K562 (cell line): Measurements from ENCODE around the gene PPP1R14D. TPM values are rescaled to one million over a fixed set of nuclear protein-coding genes. Genes with fewer than 3 reads are reported as not detected.

Source experiments
- ATAC-seq: fragments of 200-7000 bp; cut with Tn5 transposase; 3 replicates; pipeline ENCODE4 v1.9.1; 2020; ENCODE audit warnings: moderate library complexity
- BruUV-seq: library from RNA; stranded (reverse); fragments of 400-500 nt; replicated peaks from 2 replicates; lab custom pipeline; 2021; lab: Mats Ljungman, UMichigan
- CTCF ChIA-PET: fragments of 300-600 bp; formaldehyde crosslinking; extraction: SDS; loops from one replicate; lab custom pipeline; 2021; ENCODE audit warnings: low intra/inter-chr PET ratio; lab: Yijun Ruan, JAX
- POLR2A ChIA-PET: fragments of 300-600, 350-650 bp; sonication (Branson Sonifier 250); formaldehyde crosslinking; extraction: SDS; loops from one replicate; lab custom pipeline; 2021; ENCODE audit warnings: antibody characterized with exemption, inconsistent platforms; lab: Yijun Ruan, JAX
- DNase-seq, 4 experiments: peaks; one replicate each; pipeline versions ENCODE4 v3.0.0 to v3.0.0-alpha.2; 2011 to 2018; ENCODE audit warnings: low spot score in 3 of 4, mixed read lengths in 3 of 4; ENCODE audit errors: extremely low read depth in 1 of 4
- FAIRE-seq: peaks from 2 replicates; lab custom pipeline; 2011; peaks lifted over from hg19 to GRCh38; lab: Jason Lieb, UNC
- H2AFZ ChIP-seq: 2 replicates; pipeline ENCODE4 v1.6.0; 2011; ENCODE audit warnings: low read depth, low read length, control low read depth, inconsistent platforms
- H3K27ac ChIP-seq: fragments of 200-600 bp; 3 replicates; pipeline ENCODE4 v1.8.0; 2011; ENCODE audit warnings: low read depth, mild to moderate bottlenecking, control low read depth, inconsistent platforms, low read length, moderate library complexity, mixed read lengths; ENCODE audit errors: extremely low read depth
- H3K27me3 ChIP-seq, 2 experiments: fragments of 300-600 bp in 1 of 2; 2 replicates in 1 of 2; 3 replicates in 1 of 2; pipeline versions ENCODE4 v1.6.0 to v1.8.0; 2011; ENCODE audit warnings: inconsistent platforms in 2 of 2, low read length in 2 of 2, mild to moderate bottlenecking in 1 of 2, mixed read lengths in 1 of 2, moderate library complexity in 1 of 2; ENCODE audit not compliant: control insufficient read depth in 2 of 2, insufficient read depth in 2 of 2
- H3K36me3 ChIP-seq: fragments of 300-600 bp; 3 replicates; pipeline ENCODE4 v1.8.0; 2011; ENCODE audit warnings: mild to moderate bottlenecking, low read length, inconsistent platforms; ENCODE audit not compliant: control insufficient read depth, insufficient read depth
- H3K4me1 ChIP-seq, 2 experiments: fragments of 200-600 bp in 1 of 2; replicated peaks in 1 of 2; 2 replicates in 1 of 2; 3 replicates in 1 of 2; pipeline versions ENCODE4 v1.5.1 to v1.8.0; 2011; ENCODE audit warnings: inconsistent platforms in 2 of 2, low read length in 2 of 2, mild to moderate bottlenecking in 1 of 2, mixed read lengths in 1 of 2, moderate library complexity in 1 of 2; ENCODE audit not compliant: control insufficient read depth in 2 of 2, insufficient read depth in 2 of 2
- H3K4me2 ChIP-seq: 2 replicates; pipeline ENCODE4 v1.6.1; 2011; ENCODE audit warnings: low read length, control low read depth, inconsistent platforms, mixed read lengths; ENCODE audit not compliant: insufficient read depth
- H3K4me3 ChIP-seq: fragments of 200-600 bp; sonication (generic), shearing (Covaris generic); 2 replicates; pipeline ENCODE4 v1.5.1; 2016; ENCODE audit warnings: control low read depth, inconsistent platforms
- H3K79me2 ChIP-seq: fragments of 200-600 bp; 3 replicates; pipeline ENCODE4 v1.8.0; 2011; ENCODE audit warnings: low read length, inconsistent platforms; ENCODE audit not compliant: control insufficient read depth, insufficient read depth
- H3K9ac ChIP-seq, 2 experiments: 2 replicates each; pipeline versions ENCODE4 v1.6.0 to v1.6.1; 2011; ENCODE audit warnings: low read depth in 2 of 2, low read length in 2 of 2, control low read depth in 1 of 2, inconsistent platforms in 1 of 2, mild to moderate bottlenecking in 1 of 2, mixed read lengths in 1 of 2; ENCODE audit not compliant: insufficient read depth in 1 of 2
- H3K9me1 ChIP-seq: one replicate; pipeline ENCODE4 v1.6.0; 2011; ENCODE audit warnings: inconsistent platforms, mild to moderate bottlenecking, low read length, moderate library complexity; ENCODE audit not compliant: control insufficient read depth, insufficient read depth
- H3K9me3 ChIP-seq: replicated peaks from 2 replicates; pipeline ENCODE4 v1.5.1; 2011; ENCODE audit warnings: low read depth, low read length, inconsistent platforms; ENCODE audit not compliant: control insufficient read depth, insufficient read depth
- H4K20me1 ChIP-seq: replicated peaks from 2 replicates; pipeline ENCODE4 v1.6.1; 2011; ENCODE audit warnings: low read length, inconsistent platforms, mixed read lengths; ENCODE audit not compliant: control insufficient read depth, insufficient read depth
- ARID3A ChIP-seq: IDR thresholded peaks from 2 replicates; pipeline ENCODE4 v1.6.1; 2012; ENCODE audit warnings: low read depth, low read length, improper control_type of control experiment, borderline replicate concordance
- ASH1L ChIP-seq: fragments of 450-650 bp; IDR thresholded peaks from 2 replicates; pipeline ENCODE4 v1.6.1; 2018; ENCODE audit warnings: borderline replicate concordance, mild to moderate bottlenecking, low read depth; ENCODE audit not compliant: partially characterized antibody
- CREM ChIP-seq: IDR thresholded peaks from 2 replicates; pipeline ENCODE4 v1.6.1; 2014; ENCODE audit warnings: antibody characterized with exemption, low read depth
- DACH1 ChIP-seq: fragments of 450-650 bp; IDR thresholded peaks from 2 replicates; pipeline ENCODE4 v1.6.1; 2018; ENCODE audit not compliant: partially characterized antibody
- GATA2 ChIP-seq: sonication (generic); formaldehyde crosslinking; IDR thresholded peaks from 2 replicates; pipeline ENCODE4 v1.4.0; 2020; ENCODE audit warnings: mild to moderate bottlenecking, missing genetic modification reagents
- HDAC1 ChIP-seq, 2 experiments: fragments of 450-650 bp; IDR thresholded peaks; 2 replicates each; pipeline ENCODE4 v1.6.1; 2016 to 2017; ENCODE audit warnings: inconsistent platforms in 1 of 2, mild to moderate bottlenecking in 1 of 2, moderate library complexity in 1 of 2
- MGA ChIP-seq: fragments of 450-650 bp; IDR thresholded peaks from 2 replicates; pipeline ENCODE4 v1.6.1; 2016; ENCODE audit warnings: mild to moderate bottlenecking, moderate library complexity
- NFIC ChIP-seq: fragments of 450-650 bp; IDR thresholded peaks from 2 replicates; pipeline ENCODE4 v1.6.1; 2017; ENCODE audit warnings: mild to moderate bottlenecking, inconsistent platforms
- SRSF1 ChIP-seq: fragments of 200-400 bp; formaldehyde crosslinking; IDR thresholded peaks from 2 replicates; pipeline ENCODE4 v1.6.1; 2017; ENCODE audit warnings: mild to moderate bottlenecking, low read depth, low read length, moderate library complexity
- TAF15 ChIP-seq: fragments of 200-400 bp; formaldehyde crosslinking; IDR thresholded peaks from 2 replicates; pipeline ENCODE4 v1.6.1; 2017; ENCODE audit warnings: mild to moderate bottlenecking, low read depth, low read length, moderate library complexity
- ZSCAN32 ChIP-seq: fragments of 450-650 bp; formaldehyde crosslinking; IDR thresholded peaks from 2 replicates; pipeline ENCODE4 v1.4.0; 2020; ENCODE audit warnings: mild to moderate bottlenecking, moderate library complexity
- WGBS: fragments of 100-300 bp; shearing (Covaris generic); methylation state at CpG from one replicate; pipeline ENCODE4 v1.1.6; 2016; ENCODE audit warnings: low coverage, mixed read lengths; ENCODE audit not compliant: insufficient coverage; ENCODE audit errors: missing lambda C conversion rate; 5-methylcytosine and 5-hydroxymethylcytosine counted together
- in situ Hi-C: fragments of 300-500 bp; cut with MboI; formaldehyde crosslinking; loops from 4 replicates; pipeline ENCODE4 v1.15.0; 2018; ENCODE audit warnings: inconsistent platforms, mixed read lengths
- intact Hi-C: fragments of 100-400 bp; cut with micrococcal nuclease; formaldehyde crosslinking; loops from 2 replicates; pipeline ENCODE4 v1.14.2; 2022
- polyA plus RNA-seq, 8 experiments: library from polyadenylated mRNA; depleted of rRNA in 4 of 8; stranded (reverse) in 5 of 8; unstranded in 3 of 8; fragments of >200 nt; fragmentation: Nextera tagmentation in 2 of 8; fragmentation: Illumina TruSeq in 1 of 8; extraction: Ambion mirVana in 2 of 8; extraction: Trizol in 1 of 8; gene quantifications; 2 replicates each; pipeline versions ENCODE4 v1.2.1 to v1.2.3, GENCODE V29; 2011 to 2014; ENCODE audit warnings: inconsistent platforms in 1 of 8, missing spikeins in 1 of 8
- total RNA-seq, 7 experiments: library from RNA; depleted of rRNA in 6 of 7; stranded (reverse); fragments of >200 nt in 6 of 7; fragmentation: Illumina TruSeq in 2 of 7; extraction: Trizol in 2 of 7; gene quantifications; 2 replicates each; pipeline versions ENCODE4 v1.2.1 to v1.2.3, GENCODE V29; 2011 to 2021; ENCODE audit warnings: low replicate concordance in 1 of 7

The PPP1R14D gene
- total and polyA plus RNA-seq, 9 of the 15 experiments (the other 6 are each of a cell fraction or from before 2014, with no cell fraction given) = 0.11 to 0.18 TPM; not detected in 7

GRCh38 chr15:40841741-40842140 lies 13.2 kb upstream of the PPP1R14D start:
- peaks cover 14 to 30% of the 10 kb centered on the region in 2 experiments for H3K4me1 ChIP-seq
- H3K36me3 ChIP-seq = no peaks in the 10 kb centered on the region
- DNase-seq = no peak
- H2AFZ ChIP-seq = no peak overlapping the region
- H4K20me1 ChIP-seq = no peaks in the 10 kb centered on the region
- no peaks in the 10 kb centered on the region for H3K9me3 ChIP-seq
- ChIA-PET POLR2A (no interaction called here), CTCF (no interaction called here)
- no peak overlapping the region for H3K27ac ChIP-seq
- in situ Hi-C loops = no loop called here
- no peak for ATAC-seq
- H3K9ac ChIP-seq = no peak overlapping the region
- no peak for FAIRE-seq
- no peaks in the 10 kb centered on the region for H3K79me2 ChIP-seq
- no peaks in the 10 kb centered on the region for H3K27me3 ChIP-seq
- no peak overlapping the region for H3K4me3 ChIP-seq
- WGBS = 17% methylated on average over 2 of the region's 2 CpGs
- H3K4me2 ChIP-seq = no peak overlapping the region
- intact Hi-C loops = no loop called here
- no peaks in the 10 kb centered on the region for H3K9me1 ChIP-seq
- no TSS peak for BruUV-seq
- no peak for TF ChIP-seq CREM
- TF ChIP-seq ASH1L = no peak
- TF ChIP-seq TAF15 = no peak
- no peak for TF ChIP-seq NFIC
- no peak for TF ChIP-seq SRSF1
- no peak for TF ChIP-seq HDAC1 (IDR thresholded peaks at IDR 0.05)
- TF ChIP-seq ZSCAN32 (CRISPR knock-in tag) = no peak
- TF ChIP-seq ARID3A = no peak
- no peak for TF ChIP-seq MGA
- no peak for TF ChIP-seq DACH1
- TF ChIP-seq GATA2 (CRISPR knock-in tag) = no peak
